Activated CD4-positive, alpha-beta T cell treated with anti-CD3 and anti-CD28 coated beads, Interleukin-2, amount 50 U/mL, for 24 hours (primary cell): ENCODE results near the gene SZT2.
A peak's percentile ranks its signal among the peaks of the same experiment; 100 is the strongest.
"Not testable (repeated sequence)": the region's sequence is repeated elsewhere in the genome, so short reads cannot be mapped to it uniquely, and the experiment has no call there.

Experiments used
- DNase-seq, 2 donors: peaks; one replicate each; pipeline ENCODE4 v3.0.0-alpha.2; 2020; ENCODE audit warnings: low read depth in 1 of 2, low spot score in 1 of 2

Gene SZT2

DNA sequence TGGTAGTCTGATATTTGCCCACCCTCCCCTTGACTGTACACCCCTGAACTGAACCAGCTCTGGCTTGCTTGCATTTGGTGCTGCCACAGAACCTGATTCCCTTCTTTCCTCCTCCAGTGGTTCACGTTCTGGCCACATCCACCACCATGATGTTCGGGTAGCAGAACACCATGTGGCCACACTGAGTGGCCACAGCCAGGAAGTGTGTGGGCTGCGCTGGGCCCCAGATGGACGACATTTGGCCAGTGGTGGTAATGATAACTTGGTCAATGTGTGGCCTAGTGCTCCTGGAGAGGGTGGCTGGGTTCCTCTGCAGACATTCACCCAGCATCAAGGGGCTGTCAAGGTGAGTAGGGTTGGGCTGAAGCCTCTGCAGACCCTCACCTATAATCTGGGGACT lies 29.1 kb upstream of the SZT2 start:
- DNase-seq = no peak

DNA sequence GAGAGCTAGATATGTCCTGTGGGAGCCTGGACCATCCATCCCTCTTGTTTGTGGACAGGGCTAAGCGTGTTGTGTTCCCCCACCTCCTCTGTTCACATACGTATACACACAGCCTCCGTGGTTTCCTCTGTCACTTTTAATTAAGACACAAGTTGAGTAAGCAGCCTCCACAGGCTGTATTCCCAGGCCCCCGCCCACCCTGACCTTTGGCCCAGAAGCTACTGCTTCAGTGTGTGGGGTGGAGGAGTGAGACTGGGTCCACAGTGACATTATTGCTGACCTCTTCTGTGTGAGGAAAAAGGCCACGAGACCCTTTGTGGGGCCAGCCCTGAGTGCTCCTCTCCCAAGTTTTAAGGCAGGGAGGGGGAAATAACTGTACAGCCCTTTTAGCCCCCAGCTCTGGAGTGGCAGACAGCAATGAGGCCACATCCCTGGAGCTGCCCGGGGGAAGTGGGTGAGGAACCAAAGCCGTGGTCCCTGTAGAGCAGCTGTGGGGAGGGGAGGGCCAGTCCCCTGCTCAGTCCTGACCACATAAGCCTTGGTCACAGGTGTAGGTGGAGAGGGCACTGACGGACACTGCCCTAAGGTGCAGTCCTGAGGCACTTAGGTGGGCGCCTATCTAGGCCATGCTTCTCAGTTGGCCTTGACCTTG lies 26.3 kb upstream of the SZT2 start:
- no peak for DNase-seq

DNA sequence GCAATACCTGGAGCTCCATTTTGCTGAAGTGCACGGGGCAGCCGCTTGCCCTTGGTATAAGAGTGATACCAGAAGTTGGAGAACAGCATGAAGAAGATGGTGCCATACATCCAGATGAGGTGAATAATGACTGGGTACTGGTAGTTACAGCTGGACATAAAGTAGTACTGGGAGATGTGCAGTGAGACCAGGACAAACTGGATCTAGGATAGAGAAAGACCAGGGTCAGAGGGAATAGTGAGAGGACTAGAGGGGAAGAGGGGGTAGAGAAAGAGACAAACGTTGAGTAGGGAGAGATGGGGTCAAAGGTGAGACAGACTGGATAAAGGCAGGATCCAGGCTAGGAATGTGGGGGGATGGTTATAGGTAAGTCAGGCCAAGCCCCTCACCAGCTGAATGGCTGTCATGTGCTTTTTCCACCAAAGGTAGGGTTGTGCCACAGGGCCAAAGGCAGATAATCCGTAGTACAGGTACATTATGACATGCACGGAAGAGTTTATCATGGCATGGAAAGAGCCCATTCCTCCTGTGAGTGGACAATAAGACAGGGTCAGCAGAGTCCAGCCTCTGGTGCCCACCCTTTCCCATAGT lies 25.7 kb upstream of the SZT2 start:
- DNase-seq = no peak

DNA sequence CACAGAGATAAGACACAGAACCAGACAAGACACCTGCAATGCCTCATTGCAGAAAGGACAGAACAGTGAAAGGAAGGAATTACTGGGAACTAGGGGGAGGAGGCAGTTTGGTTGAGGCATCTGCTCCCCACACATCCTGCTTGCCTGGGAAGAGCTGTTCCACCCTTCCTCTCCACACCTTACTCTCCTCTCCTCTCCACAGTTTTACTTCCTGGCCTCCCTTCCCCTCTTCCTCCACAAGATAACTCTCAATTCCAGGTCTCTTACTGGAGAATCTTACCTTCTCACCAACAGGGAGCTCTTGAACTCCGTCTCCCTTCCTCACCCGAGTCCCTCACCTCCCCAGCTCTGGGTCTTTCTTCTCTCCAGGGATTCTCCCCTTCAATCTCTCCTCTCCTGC lies 24.0 kb upstream of the SZT2 start:
- no peak for DNase-seq

DNA sequence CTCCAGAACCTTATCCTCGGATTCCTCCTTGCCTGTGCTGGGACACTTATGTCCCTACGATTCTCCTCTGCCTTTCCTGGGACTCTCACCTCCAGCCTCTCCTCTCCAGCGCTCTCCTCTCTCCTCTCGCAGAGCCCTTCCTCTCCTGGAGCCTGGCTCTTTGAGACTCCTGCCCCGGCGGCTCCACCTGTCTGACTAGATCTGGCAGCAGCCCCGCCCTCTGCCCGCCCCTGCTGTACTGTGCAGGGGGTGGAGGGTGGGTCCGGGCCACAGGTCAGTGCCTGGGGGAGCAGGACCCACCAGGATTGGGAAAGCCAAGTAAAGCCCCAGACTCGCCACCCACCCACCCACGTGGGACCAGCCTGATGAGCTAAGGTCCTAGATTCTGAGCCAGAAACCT lies 23.5 kb upstream of the SZT2 start:
- DNase-seq = no peak

DNA sequence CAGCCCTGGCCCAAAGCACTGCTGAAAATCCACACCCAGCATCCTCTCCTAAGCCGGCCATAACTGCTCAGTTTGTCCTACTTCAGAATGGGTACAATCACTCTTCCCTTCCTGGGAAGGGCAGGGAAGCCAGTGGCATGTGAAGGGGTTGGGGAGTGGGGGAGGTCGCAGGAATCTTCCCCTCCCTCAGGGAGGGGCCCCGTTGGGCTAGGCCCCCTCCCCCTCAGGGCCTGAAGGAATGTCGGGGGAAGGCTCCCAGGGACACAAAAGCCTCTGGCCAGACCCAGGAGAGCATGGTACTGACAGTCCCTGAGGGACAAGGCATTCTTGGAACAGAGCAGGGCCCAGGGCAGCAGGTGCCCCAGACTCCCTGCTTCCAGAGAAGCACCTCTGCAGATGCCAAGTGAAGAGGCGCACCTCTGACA lies 23.1 kb upstream of the SZT2 start:
- no peak for DNase-seq

DNA sequence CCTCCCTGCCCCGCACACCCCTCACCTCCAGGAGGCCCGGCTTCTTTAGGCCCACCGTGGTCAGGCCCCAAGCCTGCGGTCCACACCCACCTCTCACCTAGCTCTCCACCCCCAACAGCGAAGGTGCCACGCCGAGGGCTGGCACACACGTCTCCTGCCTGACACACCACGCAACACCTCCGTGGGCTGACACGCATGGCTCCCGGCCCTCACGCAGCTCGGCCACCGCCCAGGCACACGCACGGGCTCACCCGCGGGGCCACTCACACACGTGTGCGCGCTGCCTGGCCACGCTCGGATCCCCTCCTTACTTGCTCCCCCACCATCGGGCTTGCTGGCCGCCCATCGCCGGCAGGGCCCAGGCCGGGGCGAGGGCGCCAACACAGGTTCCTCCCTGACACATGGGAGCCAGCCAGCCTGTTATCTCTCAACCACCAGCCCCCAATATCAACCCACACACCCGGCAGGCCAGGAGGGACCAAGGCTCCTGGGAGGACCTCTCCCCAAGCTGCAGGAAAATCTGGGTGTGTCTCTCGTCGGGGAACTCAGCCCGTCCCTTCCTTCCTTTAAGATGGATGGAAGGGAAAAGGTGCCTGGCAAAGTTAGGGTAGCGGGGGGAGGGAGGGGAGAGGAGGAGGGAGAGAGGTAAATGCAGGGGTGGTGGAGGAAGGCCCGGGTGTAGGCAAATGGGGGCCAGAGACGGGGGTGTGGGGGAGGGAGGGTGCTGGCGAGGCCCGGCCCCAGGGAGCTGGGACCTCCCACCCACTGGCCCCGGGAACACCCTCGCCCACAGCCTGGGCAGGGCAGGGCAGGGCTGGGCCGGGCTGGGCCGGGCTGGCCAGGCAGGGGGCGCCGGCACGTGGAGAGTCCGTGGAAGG lies 22.4 kb upstream of the SZT2 start:
- peak in 1 of 2 donors; percentile 27 for DNase-seq

- peak; percentile 74 to 82 for DNase-seq
These were observed 21.6 kb upstream of the SZT2 start, which contains the start of gene ELOVL1 for GRCh38 chr1:43367904-43368645. TSS of gene ELOVL1 (minus strand) at chr1:43368011. CDS start at chr1:43365609, 2,402 bp downstream.

- DNase-seq = no peak
These were observed 21.1 kb upstream of the SZT2 start for GRCh38 chr1:43368646-43369020.

- not testable (repeated sequence) for DNase-seq
These were observed 19.9 kb upstream of the SZT2 start for GRCh38 chr1:43369779-43370178.

GRCh38 chr1:43370564-43370963 lies 19.1 kb upstream of the SZT2 start:
- DNase-seq = no peak

- DNase-seq = no peak
These were observed 17.5 kb upstream of the SZT2 start for GRCh38 chr1:43372172-43372571.

DNA sequence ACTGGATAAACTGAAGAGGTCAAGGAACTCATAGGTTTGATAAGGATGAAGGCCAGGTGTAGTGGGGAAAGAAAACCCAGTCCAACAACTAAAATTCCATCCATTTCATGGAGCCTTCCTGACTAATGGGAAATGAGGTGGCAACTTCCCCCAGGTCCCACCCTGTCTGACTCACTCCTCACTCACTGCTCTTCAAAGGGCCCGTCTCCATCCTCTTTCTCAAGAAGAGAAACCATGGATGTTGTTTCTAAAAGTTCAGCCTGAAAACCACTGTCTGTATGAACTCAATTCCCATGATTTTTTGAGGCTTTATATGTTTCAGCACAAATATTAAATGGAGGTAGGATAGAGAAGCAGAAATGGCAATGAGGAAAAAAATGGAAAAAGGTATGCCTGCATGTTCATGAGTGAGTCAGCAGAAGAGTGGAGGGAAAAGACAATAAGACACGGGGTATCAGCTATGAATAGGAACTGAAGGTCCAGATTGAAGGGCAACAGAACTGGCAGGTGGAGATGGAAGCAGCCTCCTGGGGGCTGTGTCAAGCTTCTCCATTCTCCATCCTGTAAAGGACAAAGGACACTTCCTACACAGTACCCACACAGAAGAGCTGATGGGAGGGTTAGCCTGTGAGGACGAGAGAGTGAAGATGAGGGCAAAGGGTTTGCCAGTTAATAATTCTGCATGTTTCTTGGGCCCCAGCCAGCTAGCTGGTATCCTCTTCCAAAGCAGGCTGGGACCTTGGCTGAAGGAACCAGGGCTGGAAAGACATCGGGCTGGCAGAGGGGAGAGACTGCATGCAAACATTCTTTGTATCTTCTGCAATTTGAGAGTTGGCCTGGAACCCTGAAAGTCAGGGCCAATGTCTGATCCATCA lies 16.4 kb upstream of the SZT2 start:
- no peak for DNase-seq

DNA sequence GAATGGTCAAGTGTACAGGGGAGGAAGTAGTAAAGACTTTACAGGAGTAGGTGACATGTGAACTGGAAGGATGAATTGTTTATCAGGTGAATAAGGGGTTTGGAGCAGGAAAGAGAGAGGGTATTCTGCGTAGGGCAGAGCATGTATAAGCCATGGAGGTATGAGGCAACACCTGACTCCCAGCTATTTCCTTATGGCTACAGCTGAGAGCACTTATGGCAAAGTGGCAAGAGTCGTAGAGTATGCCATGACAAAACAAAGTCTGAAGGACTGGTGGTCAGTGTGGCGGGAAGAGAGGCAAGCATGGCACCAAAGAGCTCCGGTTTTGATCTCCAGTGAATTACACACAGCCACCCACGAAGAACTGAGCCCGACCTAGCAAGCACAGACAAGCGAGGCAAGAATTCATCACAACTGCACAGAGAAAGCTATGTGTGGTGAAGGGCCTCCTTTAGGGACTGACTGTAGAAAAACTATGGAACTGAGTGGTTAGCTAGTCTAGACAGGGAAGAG lies 12.9 kb upstream of the SZT2 start:
- no peak for DNase-seq

DNA sequence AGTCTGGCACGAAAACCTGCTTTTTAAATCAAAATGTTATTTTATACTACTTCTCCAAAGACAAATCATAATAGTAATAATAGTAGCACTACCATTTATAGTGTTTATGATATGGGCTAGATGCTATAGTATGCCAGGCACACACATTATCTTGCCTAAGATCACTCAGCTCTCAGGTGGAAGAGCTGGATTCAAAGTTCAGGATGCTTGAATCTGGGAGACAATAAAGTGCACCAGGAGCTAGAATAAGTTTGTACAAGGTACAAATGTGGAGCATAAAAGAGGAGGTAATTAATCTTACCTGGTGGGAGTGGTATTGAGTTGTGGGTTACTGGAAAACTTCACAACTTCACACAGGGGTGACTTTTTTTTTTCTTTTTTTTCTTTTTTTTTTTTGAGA lies 11.9 kb upstream of the SZT2 start:
- no peak for DNase-seq

GRCh38 chr1:43379476-43379875 lies 10.2 kb upstream of the SZT2 start:
- no peak for DNase-seq

- DNase-seq = no peak
These were observed 8.1 kb upstream of the SZT2 start for GRCh38 chr1:43381612-43382011.

- DNase-seq = no peak
These were observed 7.5 kb upstream of the SZT2 start for GRCh38 chr1:43382027-43382779.

GRCh38 chr1:43383449-43383848 lies 6.2 kb upstream of the SZT2 start:
- DNase-seq = no peak

DNA sequence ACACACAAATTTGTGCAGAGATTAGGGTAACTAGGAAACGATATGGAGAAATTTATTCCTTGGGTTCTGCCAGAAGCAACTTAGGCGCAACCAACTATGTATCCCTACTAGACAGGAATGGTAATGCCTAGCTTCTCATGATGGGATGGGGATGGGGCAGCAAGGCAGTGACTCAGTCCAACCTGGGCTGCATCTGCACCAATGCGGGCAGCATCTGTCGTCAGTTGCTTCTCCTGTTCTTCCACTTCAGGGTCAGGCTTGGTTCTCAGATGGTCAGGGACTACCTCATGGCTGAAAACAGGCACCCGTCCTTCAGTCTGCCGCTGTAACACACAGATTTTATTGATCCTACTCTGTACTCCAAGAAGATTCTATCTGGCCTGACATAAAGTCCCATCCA lies 3.0 kb upstream of the SZT2 start:
- no peak for DNase-seq
